NCI-H146 treated with DMSO at 0.1 percent for 48 hours (cell line): ENCODE measurements around the gene RUSF1.
"Not testable (repeated sequence)": the region's sequence is repeated elsewhere in the genome, so short reads cannot be mapped to it uniquely, and the experiment has no call there.

Source experiments
- DNase-seq: peaks from one replicate; lab custom pipeline; 2025; ENCODE audit not compliant: unreplicated experiment; lab: John Stamatoyannopoulos, UW

Gene RUSF1

GRCh38 chr16:31487071-31487719 is 21.0 kb downstream of the RUSF1 start:
- no peak for DNase-seq

GRCh38 chr16:31486045-31486444 is 22.1 kb downstream of the RUSF1 start:
- DNase-seq, result no peak

DNA sequence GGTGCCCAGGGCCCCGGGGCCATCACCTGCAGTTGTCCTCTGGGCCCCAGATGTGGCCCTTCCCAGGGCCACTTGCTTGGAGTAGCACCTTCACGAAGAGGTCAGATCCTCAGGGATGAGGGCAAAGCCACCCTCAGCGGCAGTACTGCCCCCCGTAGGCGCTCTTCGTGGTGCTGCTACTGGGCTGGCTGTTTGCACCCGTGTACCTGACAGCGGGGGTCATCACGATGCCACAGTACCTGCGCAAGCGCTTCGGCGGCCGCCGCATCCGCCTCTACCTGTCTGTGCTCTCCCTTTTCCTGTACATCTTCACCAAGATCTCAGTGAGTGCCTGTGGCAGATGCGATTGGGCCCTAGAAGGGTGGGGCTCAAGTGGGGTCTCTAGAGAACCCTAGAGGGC is 22.6 kb downstream of the RUSF1 start:
- no peak for DNase-seq

- no peak for DNase-seq
Observed at GRCh38 chr16:31484491-31485171, 23.6 kb downstream of the RUSF1 start.

GRCh38 chr16:31484048-31484447 is 24.1 kb downstream of the RUSF1 start:
- DNase-seq, result not testable (repeated sequence)

DNA sequence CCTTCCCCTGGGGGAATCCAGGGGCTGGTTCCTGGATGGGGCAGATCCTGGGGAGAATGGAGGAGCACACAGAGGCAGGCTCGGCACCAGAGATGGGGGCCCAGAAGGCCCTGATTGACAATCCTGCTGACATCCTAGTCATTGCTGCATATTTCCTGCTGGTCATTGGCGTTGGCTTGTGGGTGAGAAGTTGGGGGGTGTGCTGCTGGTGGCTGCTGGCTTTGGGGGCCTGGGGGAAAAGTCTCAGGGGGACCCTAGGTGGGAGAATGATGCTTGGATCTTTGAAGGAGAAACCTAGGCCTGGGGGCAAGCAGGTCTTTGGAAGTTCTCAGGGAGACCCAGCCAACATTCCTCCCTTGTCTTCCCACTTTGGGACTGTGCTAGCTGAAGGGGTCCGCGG is 25.1 kb downstream of the RUSF1 start, which contains the start of gene SLC5A2:
TSS of gene SLC5A2 (plus strand) at position 43 of the 400 bp plus-strand sequence. CDS start at position 57, 14 bp downstream.
- DNase-seq, result no peak

DNA sequence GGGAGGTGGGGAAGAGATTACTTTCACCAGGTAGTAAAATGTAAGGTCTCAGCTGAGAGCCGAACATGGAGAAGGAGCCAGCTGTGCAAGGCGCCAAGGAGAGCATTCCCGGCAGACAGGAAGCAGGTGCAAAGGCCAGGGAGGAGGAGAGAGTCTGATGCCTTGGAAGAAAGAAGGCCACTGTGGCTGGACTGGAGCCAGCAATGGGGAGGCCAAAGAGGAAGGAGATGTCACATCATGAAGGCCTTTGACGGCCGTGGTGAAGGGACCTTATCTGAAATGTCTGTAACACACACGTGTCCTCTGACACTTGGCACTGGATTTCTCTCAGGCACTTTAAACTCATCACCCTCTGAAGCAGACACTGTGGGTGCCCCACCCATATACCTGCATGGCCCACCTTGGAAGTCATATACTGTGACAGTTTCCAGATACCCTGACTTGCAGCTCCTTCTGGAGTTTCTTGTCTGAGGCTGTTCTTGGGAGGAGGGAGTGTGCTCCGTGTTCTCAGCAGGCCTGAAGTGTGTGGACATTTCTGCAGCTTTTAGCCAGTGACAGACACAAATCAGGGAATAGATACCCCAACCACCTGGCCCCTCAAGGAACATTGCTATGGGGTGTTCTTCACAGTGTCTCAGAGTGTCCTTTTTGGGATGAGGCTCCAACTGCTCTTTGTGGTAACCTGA is 27.2 kb downstream of the RUSF1 start:
- DNase-seq, result no peak

DNA sequence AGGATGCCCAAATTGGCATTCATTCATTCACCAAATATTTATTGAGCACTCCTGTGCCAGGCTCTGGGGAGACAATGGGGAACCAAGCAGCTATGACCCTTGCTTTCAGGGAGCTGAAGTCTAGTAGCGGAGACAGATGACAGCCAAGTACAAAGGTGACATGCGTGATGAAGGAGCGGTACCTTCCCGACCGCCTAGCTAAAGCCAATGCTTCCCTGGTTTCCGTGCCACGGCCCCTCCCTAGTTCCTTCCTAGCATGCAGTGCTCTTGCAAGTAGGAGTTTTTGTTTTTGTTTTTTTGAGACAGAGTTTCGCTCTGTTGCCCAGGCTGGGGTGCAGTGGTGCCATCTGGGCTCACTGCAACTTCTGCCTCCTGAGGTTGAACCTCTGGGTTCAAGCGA is 28.4 kb downstream of the RUSF1 start:
- DNase-seq, result no peak

GRCh38 chr16:31478956-31479355 is 29.2 kb downstream of the RUSF1 start:
- no peak for DNase-seq

GRCh38 chr16:31477220-31478216 is 30.7 kb downstream of the RUSF1 start:
- no peak for DNase-seq

- no peak for DNase-seq
Observed at GRCh38 chr16:31476303-31477219, 31.6 kb downstream of the RUSF1 start.

DNA sequence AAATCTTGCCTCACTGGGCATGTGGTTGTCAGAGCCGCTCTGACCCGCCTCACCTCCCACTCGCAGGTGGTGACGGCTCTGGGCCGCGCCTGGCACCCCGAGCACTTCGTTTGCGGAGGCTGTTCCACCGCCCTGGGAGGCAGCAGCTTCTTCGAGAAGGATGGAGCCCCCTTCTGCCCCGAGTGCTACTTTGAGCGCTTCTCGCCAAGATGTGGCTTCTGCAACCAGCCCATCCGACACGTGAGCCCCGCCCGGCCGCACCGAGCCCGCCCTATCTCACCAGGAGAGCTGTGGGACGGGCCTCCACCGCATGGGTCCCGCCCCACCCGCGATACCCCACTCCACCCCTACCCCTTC is 32.3 kb downstream of the RUSF1 start:
- no peak for DNase-seq

GRCh38 chr16:31474773-31475738 is 33.1 kb downstream of the RUSF1 start:
- no peak for DNase-seq

GRCh38 chr16:31474173-31474714 is 33.9 kb downstream of the RUSF1 start:
- no peak for DNase-seq

DNA sequence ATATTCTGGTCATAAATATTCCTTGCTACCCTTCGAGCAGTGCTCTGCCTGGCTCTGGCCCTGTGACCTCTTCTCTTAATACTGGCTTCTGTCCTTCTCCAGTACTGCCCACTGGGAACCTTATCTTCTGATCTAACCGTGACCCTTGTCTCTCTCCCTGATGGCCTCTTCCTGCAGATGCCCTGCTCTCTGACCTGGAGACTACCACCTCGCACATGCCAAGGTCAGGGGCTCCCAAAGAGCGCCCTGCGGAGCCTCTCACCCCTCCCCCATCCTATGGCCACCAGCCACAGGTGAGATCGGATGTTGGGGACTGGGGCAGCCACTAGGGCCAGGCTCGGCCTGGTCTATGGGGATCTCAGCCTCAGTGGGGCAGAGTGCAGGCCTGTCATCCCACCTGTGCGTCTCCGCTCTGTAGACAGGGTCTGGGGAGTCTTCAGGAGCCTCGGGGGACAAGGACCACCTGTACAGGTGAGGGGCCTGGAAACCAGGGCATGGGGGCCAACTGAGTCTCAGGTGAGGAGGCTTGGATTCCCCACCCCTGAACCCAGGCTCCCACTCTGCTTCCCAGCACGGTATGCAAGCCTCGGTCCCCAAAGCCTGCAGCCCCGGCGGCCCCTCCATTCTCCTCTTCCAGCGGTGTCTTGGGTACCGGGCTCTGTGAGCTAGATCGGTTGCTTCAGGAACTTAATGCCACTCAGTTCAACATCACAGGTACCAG is 34.8 kb downstream of the RUSF1 start:
- no peak for DNase-seq

DNA sequence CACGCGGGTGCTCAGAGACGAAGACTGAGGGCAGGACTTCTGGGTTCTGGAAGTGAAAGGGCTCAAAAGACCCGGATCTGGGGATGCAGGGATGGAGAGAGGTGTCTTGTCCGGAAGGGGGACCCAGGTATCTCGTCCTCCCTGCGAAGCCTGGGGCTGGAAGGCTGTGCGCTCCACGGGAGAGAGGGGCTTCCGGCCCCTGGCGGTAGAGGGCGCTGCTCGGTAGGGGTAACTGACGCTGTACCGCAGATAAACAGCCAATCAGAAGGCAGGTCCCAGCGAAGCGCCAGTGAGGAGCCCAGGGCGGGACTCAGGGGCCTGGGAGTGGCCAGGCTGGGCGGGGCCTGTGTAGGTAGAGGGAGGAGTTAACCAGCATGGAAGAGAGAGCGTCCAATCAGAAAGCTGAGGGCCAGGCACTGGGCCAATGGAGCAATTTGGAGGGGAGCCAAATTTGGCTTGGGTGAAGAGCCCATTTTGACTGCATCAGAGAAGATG is 35.4 kb downstream of the RUSF1 start:
- DNase-seq, result peak; percentile 64

DNA sequence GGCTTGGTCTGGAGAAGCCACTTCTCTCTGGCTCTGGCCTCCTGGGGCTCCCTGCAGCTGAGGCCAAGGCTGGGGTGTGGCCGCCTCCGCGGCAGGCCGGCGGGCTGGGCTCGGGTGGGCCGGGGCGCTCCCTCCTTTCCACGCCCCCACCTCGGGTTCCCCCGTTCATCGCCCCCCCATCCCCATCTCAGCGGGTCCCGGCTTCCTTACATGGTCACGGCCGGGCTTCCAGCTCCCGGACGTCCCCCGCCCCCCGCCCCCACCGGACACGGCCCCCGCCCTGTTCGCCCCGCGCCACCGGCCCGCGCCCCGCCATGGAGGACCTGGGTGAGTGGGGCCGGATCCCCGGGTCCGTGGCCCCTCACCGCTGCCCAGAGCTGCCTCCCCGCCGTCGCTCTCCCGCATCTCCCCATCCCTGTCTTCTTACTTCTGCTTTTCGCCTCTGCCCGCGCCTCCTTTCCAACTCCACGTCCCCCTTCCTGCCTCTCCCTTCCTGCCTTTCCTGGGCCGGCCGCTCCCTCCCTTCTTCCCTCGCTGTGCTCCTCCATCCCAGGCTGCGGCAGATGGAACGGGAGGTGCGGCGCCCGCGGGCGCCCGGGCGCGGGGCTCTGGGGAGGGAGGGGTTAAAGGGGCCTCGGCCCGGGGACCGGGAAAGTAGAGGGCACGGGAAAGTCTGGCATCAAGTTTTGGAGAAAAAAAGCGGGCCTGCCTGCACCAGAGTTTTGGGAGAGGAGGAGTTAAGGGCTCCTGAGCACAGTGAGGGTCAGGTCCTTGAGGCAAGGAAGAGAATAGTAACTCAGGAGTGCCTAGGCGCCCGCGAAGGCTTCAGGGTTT is 36.1 kb downstream of the RUSF1 start, which contains the start of gene TGFB1I1:
TSS of gene TGFB1I1 (plus strand) at position 278 of the 834 bp plus-strand sequence. CDS start at position 315, 37 bp downstream.
- peak; percentile 15 for DNase-seq
